Right lobe of liver (tissue), 4 donors: ENCODE measurements around the gene ANKRD18B.
"Not testable (repeated sequence)": the region's sequence is repeated elsewhere in the genome, so short reads cannot be mapped to it uniquely, and the experiment has no call there.

Experiments used
- POLR2A ChIP-seq: fragments of 450-650 bp; IDR thresholded peaks from one replicate; pipeline ENCODE4 v1.6.1; 2017; ENCODE audit warnings: antibody characterized with exemption, mild to moderate bottlenecking
- TF ChIP-seq, protein P1 (sequence below), 4 donors: fragments of 200-600 bp in 3 of 4; fragments of 450-650 bp in 1 of 4; IDR thresholded peaks; one replicate each; pipeline versions ENCODE4 v1.5.1 to v1.8.0; 2016 to 2022; ENCODE audit warnings: antibody characterized with exemption in 4 of 4, mild to moderate bottlenecking in 2 of 4
- donor health status: DM: no; HTN: no; CAD: no.
- donor health status: DM: no; HTN: no; CAD: no.
- donor health status: DM: no; HTN: yes; CAD: no.

DNA sequence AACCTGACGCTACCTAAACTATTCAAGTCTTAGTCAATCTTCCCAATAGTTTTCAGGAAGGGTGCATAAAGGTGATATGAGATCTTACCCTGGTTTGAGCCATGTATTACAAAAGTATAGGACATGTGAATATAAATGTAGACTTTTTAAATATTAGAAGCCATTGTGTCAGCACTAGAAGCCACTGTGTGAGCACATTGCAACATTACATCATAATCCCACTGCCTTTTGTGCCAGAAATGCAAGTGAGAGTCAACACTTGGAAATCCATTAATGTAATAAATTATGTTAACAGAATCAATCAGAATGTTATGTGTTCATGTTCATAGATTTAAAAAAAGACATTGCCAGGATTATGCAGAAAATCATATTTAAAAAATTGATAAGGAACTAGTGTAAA lies 7.7 kb upstream of the ANKRD18B start:
- TF ChIP-seq, protein P1, sequence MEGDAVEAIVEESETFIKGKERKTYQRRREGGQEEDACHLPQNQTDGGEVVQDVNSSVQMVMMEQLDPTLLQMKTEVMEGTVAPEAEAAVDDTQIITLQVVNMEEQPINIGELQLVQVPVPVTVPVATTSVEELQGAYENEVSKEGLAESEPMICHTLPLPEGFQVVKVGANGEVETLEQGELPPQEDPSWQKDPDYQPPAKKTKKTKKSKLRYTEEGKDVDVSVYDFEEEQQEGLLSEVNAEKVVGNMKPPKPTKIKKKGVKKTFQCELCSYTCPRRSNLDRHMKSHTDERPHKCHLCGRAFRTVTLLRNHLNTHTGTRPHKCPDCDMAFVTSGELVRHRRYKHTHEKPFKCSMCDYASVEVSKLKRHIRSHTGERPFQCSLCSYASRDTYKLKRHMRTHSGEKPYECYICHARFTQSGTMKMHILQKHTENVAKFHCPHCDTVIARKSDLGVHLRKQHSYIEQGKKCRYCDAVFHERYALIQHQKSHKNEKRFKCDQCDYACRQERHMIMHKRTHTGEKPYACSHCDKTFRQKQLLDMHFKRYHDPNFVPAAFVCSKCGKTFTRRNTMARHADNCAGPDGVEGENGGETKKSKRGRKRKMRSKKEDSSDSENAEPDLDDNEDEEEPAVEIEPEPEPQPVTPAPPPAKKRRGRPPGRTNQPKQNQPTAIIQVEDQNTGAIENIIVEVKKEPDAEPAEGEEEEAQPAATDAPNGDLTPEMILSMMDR (IDR thresholded peaks at IDR 0.05), result not testable (repeated sequence)
- TF ChIP-seq POLR2A, result not testable (repeated sequence)
